Prostate gland (tissue), 2 donors: ENCODE results near the gene DMAC2L. TPM values are rescaled to one million over a fixed set of nuclear protein-coding genes. Genes with fewer than 3 reads are reported as not detected.
"Not testable (repeated sequence)": the region's sequence is repeated elsewhere in the genome, so short reads cannot be mapped to it uniquely, and the experiment has no call there.

Experiments used
- DNase-seq: peaks from one replicate; pipeline ENCODE4 v3.0.0-alpha.2; 2019; ENCODE audit warnings: low spot score
- H3K27ac ChIP-seq, 2 donors: fragments of 200-600 bp; sonication (generic); 2 replicates each; pipeline ENCODE4 v1.5.1; 2017 to 2019
- H3K27me3 ChIP-seq: fragments of 200-600 bp; sonication (generic); replicated peaks from 2 replicates; pipeline ENCODE4 v1.5.1; 2019; ENCODE audit not compliant: insufficient read depth
- H3K36me3 ChIP-seq, 2 donors: fragments of 200-600 bp; sonication (generic); 1 replicate in 1 of 2; 2 replicates in 1 of 2; pipeline versions ENCODE4 v1.5.1 to v1.8.1; 2017 to 2019
- H3K4me1 ChIP-seq: fragments of 200-600 bp; sonication (generic); replicated peaks from 2 replicates; pipeline ENCODE4 v1.5.1; 2019
- H3K4me3 ChIP-seq, 2 donors: fragments of 200-600 bp; sonication (generic); 2 replicates each; pipeline ENCODE4 v1.5.1; 2017 to 2019
- H3K9me3 ChIP-seq: fragments of 200-600 bp; sonication (generic); 2 replicates; pipeline ENCODE4 v1.5.1; 2017
- CTCF ChIP-seq, 4 experiments: fragments of 200-600 bp in 2 of 4; fragments of 450-650 bp in 2 of 4; sonication (generic) in 2 of 4; IDR thresholded peaks; 1 replicate in 3 of 4; 2 replicates in 1 of 4; pipeline ENCODE4 v1.5.1; 2016 to 2019; ENCODE audit warnings: antibody characterized with exemption in 4 of 4, mild to moderate bottlenecking in 2 of 4, moderate library complexity in 2 of 4
- POLR2A ChIP-seq: fragments of 450-650 bp; IDR thresholded peaks from one replicate; pipeline ENCODE4 v1.6.1; 2016; ENCODE audit warnings: antibody characterized with exemption, mild to moderate bottlenecking
- POLR2AphosphoS5 ChIP-seq: sonication (generic); formaldehyde crosslinking; IDR thresholded peaks from one replicate; pipeline ENCODE4 v1.6.1; 2017; ENCODE audit warnings: antibody characterized with exemption
- WGBS: methylation state at CpG from one replicate; pipeline ENCODE4 v1.1.5; 2018; 5-methylcytosine and 5-hydroxymethylcytosine counted together
- intact Hi-C: fragments of 100-400 bp; cut with DNase I; formaldehyde crosslinking; loops from one replicate; pipeline ENCODE4 v1.14.2; 2022
- total RNA-seq, 2 donors: library from RNA; depleted of rRNA; stranded (reverse); fragments of >200 nt; gene quantifications; one replicate each; pipeline ENCODE4 v1.1.0, GENCODE V29; 2016

DMAC2L gene
- total RNA-seq, 2 donors from 2014 or later, result 6.9 to 24.5 TPM

- H3K27me3 ChIP-seq, result no peaks in the 10 kb centered on the region
- intact Hi-C loops, result no loop called here
- WGBS, result 90% methylated on average over 3 of the region's 3 CpGs
- no peak overlapping the region for H3K4me3 ChIP-seq
- H3K36me3 ChIP-seq, result no peaks in the 10 kb centered on the region
- H3K4me1 ChIP-seq, result no peaks in the 10 kb centered on the region
- no peak overlapping the region for H3K27ac ChIP-seq
- no peak for DNase-seq
- TF ChIP-seq CTCF (IDR thresholded peaks at IDR 0.05) (no peak), POLR2A (no peak), POLR2AphosphoS5 (no peak)
- H3K9me3 ChIP-seq, result no peaks in the 10 kb centered on the region
These were observed 48.0 kb downstream of the DMAC2L start for GRCh38 chr14:50360093-50360492.

GRCh38 chr14:50360851-50361250 lies 48.7 kb downstream of the DMAC2L start:
- Histone ChIP-seq H3K27me3 (no peaks in the 10 kb centered on the region), H3K4me3 (no peak overlapping the region), H3K36me3 (no peaks in the 10 kb centered on the region), H3K27ac (no peak overlapping the region), H3K9me3 (no peaks in the 10 kb centered on the region), H3K4me1 (no peaks in the 10 kb centered on the region)
- 80% methylated on average over 2 of the region's 2 CpGs for WGBS
- intact Hi-C loops, result no loop called here
- no peak for DNase-seq
- TF ChIP-seq CTCF (IDR thresholded peaks at IDR 0.05) (no peak), POLR2A (no peak), POLR2AphosphoS5 (no peak)

- H3K36me3 ChIP-seq, H3K9me3 ChIP-seq, DNase-seq, H3K27me3 ChIP-seq, H3K4me3 ChIP-seq, H3K27ac ChIP-seq, intact Hi-C loops, H3K4me1 ChIP-seq: not testable (repeated sequence)
- 98% methylated on average over 21 of the region's 36 CpGs for WGBS
These were observed 49.6 kb downstream of the DMAC2L start for GRCh38 chr14:50361473-50362403.

GRCh38 chr14:50362764-50363713 lies 50.9 kb downstream of the DMAC2L start:
- no peak overlapping the region for H3K4me3 ChIP-seq
- no peaks in the 10 kb centered on the region for H3K9me3 ChIP-seq
- 77% methylated on average over 14 of the region's 14 CpGs for WGBS
- no peaks in the 10 kb centered on the region for H3K36me3 ChIP-seq
- peak overlapping the region in 1 of 2 donors; percentile 3 for H3K27ac ChIP-seq
- H3K4me1 ChIP-seq, result no peaks in the 10 kb centered on the region
- H3K27me3 ChIP-seq, result no peaks in the 10 kb centered on the region
- intact Hi-C loops, result no loop called here
- no peak for DNase-seq
- no peak for TF ChIP-seq POLR2A
- no peak for TF ChIP-seq CTCF (IDR thresholded peaks at IDR 0.05)

GRCh38 chr14:50363714-50364111 lies 51.6 kb downstream of the DMAC2L start:
- Histone ChIP-seq H3K9me3 (no peaks in the 10 kb centered on the region), H3K36me3 (no peaks in the 10 kb centered on the region), H3K4me1 (no peaks in the 10 kb centered on the region), H3K4me3 (no peak overlapping the region), H3K27ac (peak overlapping the region in 1 of 2 donors; percentile 3), H3K27me3 (no peaks in the 10 kb centered on the region)
- TF ChIP-seq POLR2A, result no peak
- no peak for TF ChIP-seq POLR2AphosphoS5
- TF ChIP-seq CTCF (IDR thresholded peaks at IDR 0.05), result no peak
- WGBS, result 32% methylated on average over 4 of the region's 4 CpGs
- DNase-seq, result no peak
- intact Hi-C loops, result no loop called here
